Transverse colon (tissue), 4 donors: ENCODE data around the gene FBXO17. TPM values are rescaled to one million over a fixed set of nuclear protein-coding genes. Genes with fewer than 3 reads are reported as not detected.
"Not testable (repeated sequence)": the region's sequence is repeated elsewhere in the genome, so short reads cannot be mapped to it uniquely, and the experiment has no call there.

Source experiments
- DNase-seq: peaks from one replicate; pipeline ENCODE4 v3.0.0-alpha.2; 2019
- H3K27ac ChIP-seq, 4 donors: fragments of 200-600 bp; sonication (generic); 2 replicates each; pipeline ENCODE4 v1.5.1; 2016 to 2018; ENCODE audit warnings: inconsistent platforms in 4 of 4
- H3K27me3 ChIP-seq: fragments of 200-600 bp; sonication (generic); 2 replicates; pipeline ENCODE4 v1.5.1; 2017; ENCODE audit warnings: inconsistent platforms
- H3K36me3 ChIP-seq, 4 donors: fragments of 200-600 bp; sonication (generic); 2 replicates each; pipeline ENCODE4 v1.5.1; 2017 to 2019; ENCODE audit warnings: inconsistent platforms in 4 of 4
- H3K4me1 ChIP-seq, 4 donors: fragments of 200-600 bp; sonication (generic); 2 replicates each; pipeline ENCODE4 v1.5.1; 2017 to 2020; ENCODE audit warnings: inconsistent platforms in 4 of 4
- H3K4me3 ChIP-seq, 4 donors: fragments of 200-600 bp; sonication (generic); 1 replicate in 1 of 4; 2 replicates in 3 of 4; pipeline versions ENCODE4 v1.5.1 to v1.6.1; 2017 to 2019; ENCODE audit warnings: inconsistent platforms in 4 of 4
- H3K9me3 ChIP-seq, 2 donors: fragments of 200-600 bp; sonication (generic); 2 replicates each; pipeline ENCODE4 v1.5.1; 2017 to 2019; ENCODE audit warnings: inconsistent platforms in 2 of 2
- EP300 ChIP-seq: sonication (generic); formaldehyde crosslinking; IDR thresholded peaks from one replicate; pipeline ENCODE4 v1.6.1; 2017; ENCODE audit warnings: antibody characterized with exemption, low read depth
- POLR2A ChIP-seq: fragments of 450-650 bp; IDR thresholded peaks from one replicate; pipeline ENCODE4 v1.6.1; 2016; ENCODE audit warnings: antibody characterized with exemption, mild to moderate bottlenecking, moderate library complexity
- POLR2AphosphoS5 ChIP-seq, 3 donors: sonication (generic); formaldehyde crosslinking; IDR thresholded peaks; one replicate each; pipeline ENCODE4 v1.6.1; 2016; ENCODE audit warnings: antibody characterized with exemption in 3 of 3
- WGBS, 2 donors: methylation state at CpG; one replicate each; pipeline ENCODE4 v1.1.5; 2018; ENCODE audit warnings: low coverage in 1 of 2; 5-methylcytosine and 5-hydroxymethylcytosine counted together
- in situ Hi-C, 4 donors: fragments of 200-750 bp; cut with MboI; loops; one replicate each; pipeline versions ENCODE4 v1.15.0 to v1.15.1; 2017; ENCODE audit warnings: low sequenced_read_pairs in 3 of 4, low pct_ligation_motif_present in 1 of 4, low pct_unique_long_range_greater_than_20kb in 1 of 4
- intact Hi-C: fragments of 100-400 bp; cut with DNase I; formaldehyde crosslinking; loops from one replicate; pipeline ENCODE4 v1.15.1; 2023; ENCODE audit warnings: low total_unique reads
- total RNA-seq, 4 donors: library from RNA; depleted of rRNA; stranded (reverse); fragments of >200 nt; gene quantifications; one replicate each; pipeline ENCODE4 v1.1.0, GENCODE V29; 2016
- TF ChIP-seq, protein P1 (sequence below), 5 experiments: fragments of 200-600 bp in 3 of 5; fragments of 450-650 bp in 2 of 5; sonication (generic) in 3 of 5; IDR thresholded peaks; 1 replicate in 2 of 5; 2 replicates in 3 of 5; pipeline ENCODE4 v1.5.1; 2016 to 2017; ENCODE audit warnings: antibody characterized with exemption in 5 of 5, inconsistent platforms in 3 of 5, mild to moderate bottlenecking in 2 of 5, moderate library complexity in 1 of 5

The FBXO17 gene
- total RNA-seq, 4 donors from 2014 or later = 2.2 to 7.8 (median 2.4) TPM

DNA sequence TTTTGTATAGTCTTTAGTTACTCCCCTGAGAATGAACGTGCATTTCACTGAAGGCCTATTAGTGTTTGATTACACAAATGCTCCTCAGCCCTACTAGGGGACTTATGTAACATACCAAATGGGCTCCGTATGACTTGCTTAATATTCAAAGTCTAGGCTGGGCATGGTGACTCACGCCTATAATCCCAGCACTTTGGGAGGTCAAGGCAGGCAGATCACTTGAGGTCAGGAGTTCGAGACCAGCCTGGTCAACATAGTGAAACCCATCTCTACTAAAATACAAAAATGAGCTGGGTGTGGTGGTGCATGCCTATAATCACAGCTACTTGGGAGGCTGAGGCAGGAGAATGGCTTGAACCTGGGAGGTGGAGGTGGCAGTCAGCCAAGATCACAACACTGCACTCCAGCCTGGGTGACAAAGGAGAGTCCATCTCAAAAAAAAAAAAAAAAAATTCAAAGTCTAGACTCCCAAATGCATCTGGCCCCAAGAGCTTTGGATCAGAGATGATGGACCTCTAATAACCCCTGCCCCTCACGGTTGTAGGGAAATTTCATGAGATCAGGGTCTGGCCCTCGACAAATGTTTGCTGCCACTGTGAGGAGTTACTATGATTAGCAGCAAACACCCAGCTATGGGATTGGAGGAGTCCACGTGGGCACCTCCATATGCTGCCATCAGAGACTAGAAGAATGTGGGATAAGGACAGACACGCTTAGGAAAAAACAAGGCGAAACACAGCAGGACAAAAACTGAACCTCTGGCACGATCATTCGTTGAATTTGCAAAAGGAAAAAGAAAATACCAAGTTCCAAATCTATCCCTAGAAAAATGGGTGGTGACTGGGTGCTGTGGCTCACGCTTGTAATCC, 4.6 kb downstream of the FBXO17 start:
- H3K4me3 ChIP-seq = no peak overlapping the region
- intact Hi-C loops = no loop called here
- peaks cover 0 to 16% (median 4%) of the 10 kb centered on the region in 4 donors for H3K4me1 ChIP-seq
- no peaks in the 10 kb centered on the region for H3K9me3 ChIP-seq
- 76 to 79% methylated on average over 11 to 12 of the region's 12 CpGs for WGBS, 2 donors
- in situ Hi-C loops = loop anchor here in 1 of 4 donors (25.0 kb wide), 1 partner anchor 559 kb away; the partner anchor contains the start of gene FAM98C
- no peaks in the 10 kb centered on the region for H3K36me3 ChIP-seq
- peaks cover 20% of the 10 kb centered on the region for H3K27me3 ChIP-seq
- DNase-seq = no peak
- H3K27ac ChIP-seq = no peak overlapping the region
- TF ChIP-seq POLR2AphosphoS5 (IDR thresholded peaks at IDR 0.05) = no peak
- TF ChIP-seq EP300 = no peak
- no peak for TF ChIP-seq POLR2A
- TF ChIP-seq, protein P1, sequence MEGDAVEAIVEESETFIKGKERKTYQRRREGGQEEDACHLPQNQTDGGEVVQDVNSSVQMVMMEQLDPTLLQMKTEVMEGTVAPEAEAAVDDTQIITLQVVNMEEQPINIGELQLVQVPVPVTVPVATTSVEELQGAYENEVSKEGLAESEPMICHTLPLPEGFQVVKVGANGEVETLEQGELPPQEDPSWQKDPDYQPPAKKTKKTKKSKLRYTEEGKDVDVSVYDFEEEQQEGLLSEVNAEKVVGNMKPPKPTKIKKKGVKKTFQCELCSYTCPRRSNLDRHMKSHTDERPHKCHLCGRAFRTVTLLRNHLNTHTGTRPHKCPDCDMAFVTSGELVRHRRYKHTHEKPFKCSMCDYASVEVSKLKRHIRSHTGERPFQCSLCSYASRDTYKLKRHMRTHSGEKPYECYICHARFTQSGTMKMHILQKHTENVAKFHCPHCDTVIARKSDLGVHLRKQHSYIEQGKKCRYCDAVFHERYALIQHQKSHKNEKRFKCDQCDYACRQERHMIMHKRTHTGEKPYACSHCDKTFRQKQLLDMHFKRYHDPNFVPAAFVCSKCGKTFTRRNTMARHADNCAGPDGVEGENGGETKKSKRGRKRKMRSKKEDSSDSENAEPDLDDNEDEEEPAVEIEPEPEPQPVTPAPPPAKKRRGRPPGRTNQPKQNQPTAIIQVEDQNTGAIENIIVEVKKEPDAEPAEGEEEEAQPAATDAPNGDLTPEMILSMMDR (IDR thresholded peaks at IDR 0.05) = no peak

DNA sequence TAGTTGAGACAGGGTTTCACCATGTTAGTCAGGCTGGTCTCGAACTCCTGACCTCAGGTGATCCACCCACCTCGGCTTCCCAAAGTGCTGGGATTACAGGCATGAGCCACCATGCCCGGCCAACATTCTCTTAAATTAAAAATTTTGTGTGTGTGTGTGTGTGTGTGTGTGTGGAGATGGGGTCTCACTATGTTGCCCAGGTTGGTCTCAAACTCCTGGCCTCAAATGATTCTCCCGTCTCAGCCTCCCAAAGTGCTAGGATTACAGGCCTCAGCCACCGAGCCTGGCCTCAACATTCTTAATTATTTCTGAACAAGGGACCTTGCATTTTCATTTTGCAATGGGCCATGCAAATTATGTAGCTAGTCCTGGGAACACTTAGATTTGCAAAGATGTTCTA, 9.4 kb downstream of the FBXO17 start:
- in situ Hi-C loops = loop anchor here in 1 of 4 donors (25.0 kb wide), 1 partner anchor 554 kb away; the partner anchor contains the start of gene FAM98C
- H3K27me3 ChIP-seq, DNase-seq, H3K9me3 ChIP-seq, H3K36me3 ChIP-seq, H3K4me3 ChIP-seq, intact Hi-C loops, H3K27ac ChIP-seq, H3K4me1 ChIP-seq: not testable (repeated sequence)
- 94% methylated on average over 5 of the region's 5 CpGs; no CpG with 5 or more reads in 1 of the 2 donors for WGBS, 2 donors

DNA sequence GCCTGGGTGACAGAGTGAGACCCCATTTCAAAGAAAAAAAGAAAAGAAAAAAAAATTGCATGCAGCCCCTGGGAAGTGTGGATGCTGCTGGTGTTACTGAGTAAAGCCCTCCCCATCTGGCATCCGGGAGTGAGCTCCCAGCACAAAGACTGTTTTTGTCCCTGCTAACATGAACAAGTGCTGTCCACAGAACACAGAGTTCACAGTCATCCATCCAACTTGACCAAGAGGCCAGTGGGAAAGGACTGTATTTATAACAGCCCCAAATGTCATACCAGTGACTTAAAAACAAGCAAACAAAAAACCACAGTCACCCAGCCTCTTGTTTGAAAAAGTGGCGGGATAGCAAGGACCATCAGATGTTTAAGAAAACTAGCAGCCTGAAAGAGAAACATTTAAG, 10.8 kb downstream of the FBXO17 start:
- peaks cover 0 to 9% (median 3%) of the 10 kb centered on the region in 4 donors for H3K4me1 ChIP-seq
- 70 to 87% methylated on average over 2 of the region's 2 CpGs for WGBS, 2 donors
- TF ChIP-seq POLR2AphosphoS5 (IDR thresholded peaks at IDR 0.05) = no peak
- TF ChIP-seq POLR2A = no peak
- TF ChIP-seq, protein P1 (IDR thresholded peaks at IDR 0.05) = no peak
- TF ChIP-seq EP300 = no peak
- intact Hi-C loops (loop anchor here (5.0 kb wide), 1 partner anchor 373 kb away; the partner anchor contains the start of gene GMFG), in situ Hi-C loops (loop anchor here in 1 of 4 donors (25.0 kb wide), 1 partner anchor 552 kb away; the partner anchor contains the start of gene FAM98C)
- no peak overlapping the region for H3K27ac ChIP-seq
- no peaks in the 10 kb centered on the region for H3K9me3 ChIP-seq
- no peak for DNase-seq
- H3K27me3 ChIP-seq = no peaks in the 10 kb centered on the region
- no peak overlapping the region for H3K4me3 ChIP-seq
- H3K36me3 ChIP-seq = no peaks in the 10 kb centered on the region

DNA sequence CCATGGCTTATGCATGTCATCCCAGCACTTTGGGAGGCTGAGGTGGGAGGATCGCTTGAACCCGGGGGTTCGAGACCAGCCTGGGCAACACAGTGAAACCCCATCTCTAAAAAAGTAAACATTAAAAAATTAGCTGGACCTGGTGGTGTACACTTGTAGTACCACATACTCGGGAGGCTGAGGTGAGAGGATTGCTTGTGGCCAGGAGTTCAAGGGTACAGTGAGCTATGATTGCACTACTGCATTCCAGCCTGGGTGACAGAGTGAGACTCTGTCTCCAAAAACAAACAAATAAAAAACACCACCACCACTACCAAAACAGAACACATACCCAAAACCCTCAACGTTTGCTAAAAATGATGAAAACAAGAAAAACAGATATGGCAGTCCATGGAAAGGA, 15.9 kb downstream of the FBXO17 start:
- Histone ChIP-seq H3K9me3 (no peaks in the 10 kb centered on the region), H3K36me3 (no peaks in the 10 kb centered on the region), H3K4me1 (peaks cover 0 to 9% (median 3%) of the 10 kb centered on the region in 4 donors), H3K27ac (no peak overlapping the region), H3K27me3 (no peaks in the 10 kb centered on the region), H3K4me3 (no peak overlapping the region)
- intact Hi-C loops = loop anchor here (5.0 kb wide), 1 partner anchor 378 kb away; the partner anchor contains the start of gene GMFG
- WGBS, 2 donors = 46 to 80% methylated on average over 2 to 5 of the region's 5 CpGs
- in situ Hi-C loops = loop anchor here in 1 of 4 donors (25.0 kb wide), 1 partner anchor 547 kb away; the partner anchor contains the start of gene FAM98C
- TF ChIP-seq POLR2A = no peak
- TF ChIP-seq EP300 = no peak
- TF ChIP-seq, protein P1 (IDR thresholded peaks at IDR 0.05) = no peak
- TF ChIP-seq POLR2AphosphoS5 (IDR thresholded peaks at IDR 0.05) = no peak
- DNase-seq = no peak
